HepG2 (cell line): ENCODE data around the gene TRIM7. TPM values are rescaled to one million over a fixed set of nuclear protein-coding genes. Genes with fewer than 3 reads are reported as not detected.

Experiments
- ELF3 ChIP-seq: IDR thresholded peaks from 2 replicates; pipeline ENCODE4 v1.6.1; 2016; ENCODE audit warnings: missing genetic modification reagents, missing compliant biosample characterization
- ISL2 ChIP-seq: sonication (generic); formaldehyde crosslinking; IDR thresholded peaks from 2 replicates; pipeline ENCODE4 v1.5.0; 2020; ENCODE audit warnings: missing genetic modification reagents
- ISX ChIP-seq: sonication (generic); formaldehyde crosslinking; conservative IDR thresholded peaks from 2 replicates; pipeline ENCODE4 v1.5.0; 2020; ENCODE audit warnings: missing genetic modification reagents
- KDM5B ChIP-seq: sonication (generic); formaldehyde crosslinking; IDR thresholded peaks from 2 replicates; pipeline ENCODE4 v1.4.0; 2020; ENCODE audit warnings: missing genetic modification reagents, mild to moderate bottlenecking, borderline replicate concordance
- KMT2B ChIP-seq: IDR thresholded peaks from 2 replicates; pipeline ENCODE4 v1.6.1; 2016; ENCODE audit warnings: missing genetic modification reagents, missing compliant biosample characterization
- POGZ ChIP-seq: sonication (generic); formaldehyde crosslinking; IDR thresholded peaks from 2 replicates; pipeline ENCODE4 v1.4.0; 2020; ENCODE audit warnings: mild to moderate bottlenecking, missing genetic modification reagents
- TBX2 ChIP-seq: sonication (generic); formaldehyde crosslinking; IDR thresholded peaks from 2 replicates; pipeline ENCODE4 v1.5.0; 2020; ENCODE audit warnings: missing genetic modification reagents, mild to moderate bottlenecking, borderline replicate concordance
- THYN1 ChIP-seq: sonication (generic); formaldehyde crosslinking; IDR thresholded peaks from 2 replicates; pipeline ENCODE4 v1.8.1; 2023; ENCODE audit warnings: low read depth, mild to moderate bottlenecking, moderate library complexity, missing genetic modification reagents, borderline replicate concordance
- ZMYM3 ChIP-seq: sonication (generic); formaldehyde crosslinking; IDR thresholded peaks from 2 replicates; pipeline ENCODE4 v1.5.1; 2020; ENCODE audit warnings: mild to moderate bottlenecking, missing genetic modification reagents
- ZNF138 ChIP-seq: sonication (generic); formaldehyde crosslinking; IDR thresholded peaks from 2 replicates; pipeline ENCODE4 v1.5.0; 2020; ENCODE audit warnings: mild to moderate bottlenecking, low read depth, missing genetic modification reagents
- ZNF224 ChIP-seq: sonication (generic); formaldehyde crosslinking; IDR thresholded peaks from 2 replicates; pipeline ENCODE4 v1.5.0; 2020; ENCODE audit warnings: mild to moderate bottlenecking, missing genetic modification reagents
- ZNF616 ChIP-seq: sonication (generic); formaldehyde crosslinking; IDR thresholded peaks from 2 replicates; pipeline ENCODE4 v1.5.0; 2020; ENCODE audit warnings: low read depth, mild to moderate bottlenecking, missing genetic modification reagents
- ZNF720 ChIP-seq: sonication (generic); formaldehyde crosslinking; IDR thresholded peaks from 2 replicates; pipeline ENCODE4 v1.4.0; 2020; ENCODE audit warnings: missing genetic modification reagents
- ZNF878 ChIP-seq: sonication (generic); formaldehyde crosslinking; IDR thresholded peaks from 2 replicates; pipeline ENCODE4 v1.8.1; 2023; ENCODE audit warnings: mild to moderate bottlenecking, missing genetic modification reagents, moderate library complexity
- ZNF883 ChIP-seq: sonication (generic); formaldehyde crosslinking; IDR thresholded peaks from 2 replicates; pipeline ENCODE4 v1.5.1; 2020; ENCODE audit warnings: mild to moderate bottlenecking, missing genetic modification reagents; ENCODE audit errors: not compliant biosample characterization
- polyA plus RNA-seq, 8 experiments: library from polyadenylated mRNA; depleted of rRNA in 3 of 8; stranded (reverse) in 7 of 8; unstranded in 1 of 8; fragments of >200 nt; fragmentation: Illumina TruSeq in 4 of 8; extraction: Trizol in 4 of 8; gene quantifications; 2 replicates each; pipeline versions ENCODE4 v1.2.1 to v1.2.3, GENCODE V29; 2011 to 2016; ENCODE audit warnings: low read depth in 4 of 8, missing spikeins in 1 of 8, mixed read lengths in 1 of 8; ENCODE audit not compliant: insufficient read depth in 1 of 8
- total RNA-seq, 5 experiments: library from RNA; depleted of rRNA; stranded (reverse); fragments of >200 nt; fragmentation: Illumina TruSeq; extraction: Trizol; gene quantifications; 2 replicates each; pipeline ENCODE4 v1.2.3, GENCODE V29; 2016; ENCODE audit warnings: low read depth in 1 of 5
- TF ChIP-seq, protein P1 (sequence below): sonication (generic); formaldehyde crosslinking; IDR thresholded peaks from 2 replicates; pipeline ENCODE4 v1.4.0; 2020; ENCODE audit warnings: missing genetic modification reagents
- TF ChIP-seq, protein P2 (sequence below): sonication (generic); formaldehyde crosslinking; IDR thresholded peaks from 2 replicates; pipeline ENCODE4 v1.4.0; 2020; ENCODE audit warnings: mild to moderate bottlenecking, missing genetic modification reagents
- TF ChIP-seq, protein P3 (sequence below): sonication (generic); formaldehyde crosslinking; IDR thresholded peaks from 2 replicates; pipeline ENCODE4 v1.8.0; 2022; ENCODE audit warnings: mild to moderate bottlenecking, missing genetic modification reagents, moderate library complexity

The TRIM7 gene
- total and polyA plus RNA-seq, 2 of the 13 experiments (the other 11 are each of a cell fraction or from before 2014, with no cell fraction given), result 0.13 TPM; not detected in 1

DNA sequence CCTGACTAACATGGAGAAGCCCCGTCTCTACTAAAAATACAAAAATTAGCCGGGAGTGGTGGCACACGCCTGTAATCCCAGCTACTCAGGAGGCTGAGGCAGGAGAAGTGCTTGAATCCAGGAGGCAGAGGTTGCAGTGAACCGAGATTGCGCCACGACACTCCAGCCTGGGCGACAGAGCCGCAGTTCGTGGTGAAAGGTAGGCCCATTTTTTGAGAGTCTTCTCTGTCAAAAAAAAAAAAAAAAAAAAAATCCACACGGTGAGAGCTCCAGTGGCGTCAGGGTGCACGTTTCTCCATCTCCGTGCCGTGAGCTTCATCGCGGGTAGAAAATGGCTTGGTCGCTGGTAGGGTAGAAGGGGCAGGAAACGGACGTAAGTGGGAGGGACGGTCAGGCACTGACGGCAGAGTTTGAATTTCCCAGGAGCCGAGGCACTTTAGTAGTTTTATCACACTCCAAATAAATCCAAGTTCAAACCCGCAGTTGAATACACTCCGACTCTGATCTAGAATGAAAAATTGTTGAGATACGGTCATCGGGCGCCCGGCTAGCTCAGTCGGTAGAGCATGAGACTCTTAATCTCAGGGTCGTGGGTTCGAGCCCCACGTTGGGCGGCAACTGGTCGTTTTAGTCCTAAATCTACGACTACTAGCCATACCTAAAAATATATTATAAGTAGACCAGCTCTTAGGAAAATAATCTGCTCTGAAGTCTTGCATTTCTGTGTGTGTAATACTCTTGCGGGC is 2.4 kb upstream of the TRIM7 start (continued):
- TF ChIP-seq, protein P1, sequence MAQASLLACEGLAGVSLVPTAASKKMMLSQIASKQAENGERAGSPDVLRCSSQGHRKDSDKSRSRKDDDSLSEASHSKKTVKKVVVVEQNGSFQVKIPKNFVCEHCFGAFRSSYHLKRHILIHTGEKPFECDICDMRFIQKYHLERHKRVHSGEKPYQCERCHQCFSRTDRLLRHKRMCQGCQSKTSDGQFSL (CRISPR knock-in tag), result no peak
- TF ChIP-seq ZNF720 (CRISPR knock-in tag) (no peak), ELF3 (CRISPR knock-in tag) (no peak), ZNF224 (CRISPR knock-in tag) (0 out of 2 replicates have a peak, but pooled peaks have one; percentile 44), ZNF616 (no peak), ZNF883 (CRISPR knock-in tag) (no peak), ZNF878 (CRISPR knock-in tag) (no peak), TBX2 (CRISPR knock-in tag) (no peak), ZNF138 (CRISPR knock-in tag) (no peak), THYN1 (CRISPR knock-in tag) (no peak), POGZ (CRISPR knock-in tag) (no peak), KMT2B (CRISPR knock-in tag) (no peak), KDM5B (no peak), ZMYM3 (CRISPR knock-in tag) (0 out of 2 replicates have a peak, but pooled peaks have one; percentile 43), ISX (no peak), ISL2 (CRISPR knock-in tag) (peak; percentile 23; the same call in 1 of the 2 replicates)
- TF ChIP-seq, protein P2, sequence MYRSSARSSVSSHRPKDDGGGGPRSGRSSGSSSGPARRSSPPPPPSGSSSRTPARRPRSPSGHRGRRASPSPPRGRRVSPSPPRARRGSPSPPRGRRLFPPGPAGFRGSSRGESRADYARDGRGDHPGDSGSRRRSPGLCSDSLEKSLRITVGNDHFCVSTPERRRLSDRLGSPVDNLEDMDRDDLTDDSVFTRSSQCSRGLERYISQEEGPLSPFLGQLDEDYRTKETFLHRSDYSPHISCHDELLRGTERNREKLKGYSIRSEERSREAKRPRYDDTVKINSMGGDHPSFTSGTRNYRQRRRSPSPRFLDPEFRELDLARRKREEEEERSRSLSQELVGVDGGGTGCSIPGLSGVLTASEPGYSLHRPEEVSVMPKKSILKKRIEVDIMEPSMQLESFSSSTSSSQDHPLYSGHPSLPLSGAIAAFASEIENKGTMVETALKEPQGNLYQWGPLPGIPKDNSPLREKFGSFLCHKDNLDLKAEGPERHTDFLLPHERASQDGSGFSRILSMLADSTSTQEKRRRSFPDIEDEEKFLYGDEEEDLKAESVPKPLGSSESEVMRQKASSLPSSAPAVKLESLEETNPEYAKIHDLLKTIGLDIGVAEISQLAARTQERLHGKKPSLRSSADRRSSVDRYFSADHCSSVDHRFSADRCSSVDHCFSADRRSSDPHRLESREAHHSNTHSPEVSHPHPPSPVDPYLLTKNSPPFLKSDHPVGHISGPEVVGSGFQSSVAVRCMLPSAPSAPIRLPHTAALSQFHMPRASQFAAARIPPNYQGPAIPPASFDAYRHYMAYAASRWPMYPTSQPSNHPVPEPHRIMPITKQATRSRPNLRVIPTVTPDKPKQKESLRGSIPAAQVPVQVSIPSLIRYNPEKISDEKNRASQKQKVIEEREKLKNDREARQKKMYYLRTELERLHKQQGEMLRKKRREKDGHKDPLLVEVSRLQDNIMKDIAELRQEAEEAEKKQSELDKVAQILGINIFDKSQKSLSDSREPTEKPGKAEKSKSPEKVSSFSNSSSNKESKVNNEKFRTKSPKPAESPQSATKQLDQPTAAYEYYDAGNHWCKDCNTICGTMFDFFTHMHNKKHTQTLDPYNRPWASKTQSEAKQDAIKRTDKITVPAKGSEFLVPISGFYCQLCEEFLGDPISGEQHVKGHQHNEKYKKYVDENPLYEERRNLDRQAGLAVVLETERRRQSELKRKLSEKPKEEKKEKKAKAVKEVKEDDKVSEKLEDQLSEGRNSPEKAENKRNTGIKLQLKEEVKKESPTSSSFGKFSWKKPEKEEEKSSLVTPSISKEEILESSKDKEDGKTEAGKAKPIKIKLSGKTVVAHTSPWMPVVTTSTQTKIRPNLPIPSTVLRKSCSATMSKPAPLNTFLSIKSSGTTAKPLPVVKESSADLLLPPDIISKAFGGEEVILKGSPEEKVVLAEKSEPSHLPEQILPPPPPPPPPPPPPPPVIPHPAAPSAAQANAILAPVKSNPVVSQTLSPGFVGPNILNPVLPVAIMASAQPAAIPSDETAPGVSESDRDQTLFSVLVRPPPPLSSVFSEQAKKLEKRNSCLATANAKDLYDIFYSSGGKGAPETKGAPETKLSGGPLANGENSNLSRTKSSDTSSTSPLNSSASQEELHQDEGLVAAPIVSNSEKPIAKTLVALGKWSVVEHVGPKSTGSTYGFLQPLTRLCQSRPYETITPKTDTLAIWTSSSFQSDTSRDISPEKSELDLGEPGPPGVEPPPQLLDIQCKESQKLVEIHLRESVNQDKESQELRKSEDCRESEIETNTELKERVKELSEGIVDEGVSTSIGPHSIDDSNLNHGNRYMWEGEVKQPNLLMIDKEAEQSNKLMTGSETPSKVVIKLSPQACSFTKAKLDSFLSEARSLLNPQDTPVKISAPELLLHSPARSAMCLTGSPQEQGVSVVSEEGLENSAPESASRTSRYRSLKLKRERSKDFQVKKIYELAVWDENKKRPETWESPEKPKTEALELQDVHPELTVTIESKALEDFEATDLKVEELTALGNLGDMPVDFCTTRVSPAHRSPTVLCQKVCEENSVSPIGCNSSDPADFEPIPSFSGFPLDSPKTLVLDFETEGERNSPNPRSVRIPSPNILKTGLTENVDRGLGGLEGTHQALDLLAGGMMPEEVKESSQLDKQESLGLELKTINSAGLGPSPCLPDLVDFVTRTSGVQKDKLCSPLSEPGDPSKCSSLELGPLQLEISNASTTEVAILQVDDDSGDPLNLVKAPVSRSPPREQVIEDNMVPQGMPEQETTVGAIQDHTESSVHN (CRISPR knock-in tag), result no peak
- TF ChIP-seq, protein P3, sequence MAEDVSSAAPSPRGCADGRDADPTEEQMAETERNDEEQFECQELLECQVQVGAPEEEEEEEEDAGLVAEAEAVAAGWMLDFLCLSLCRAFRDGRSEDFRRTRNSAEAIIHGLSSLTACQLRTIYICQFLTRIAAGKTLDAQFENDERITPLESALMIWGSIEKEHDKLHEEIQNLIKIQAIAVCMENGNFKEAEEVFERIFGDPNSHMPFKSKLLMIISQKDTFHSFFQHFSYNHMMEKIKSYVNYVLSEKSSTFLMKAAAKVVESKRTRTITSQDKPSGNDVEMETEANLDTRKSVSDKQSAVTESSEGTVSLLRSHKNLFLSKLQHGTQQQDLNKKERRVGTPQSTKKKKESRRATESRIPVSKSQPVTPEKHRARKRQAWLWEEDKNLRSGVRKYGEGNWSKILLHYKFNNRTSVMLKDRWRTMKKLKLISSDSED (CRISPR knock-in tag), result no peak
